ENCODE results near the gene GUCY1A2.

GUCY1A2 gene

GRCh38 chr11:106724293-106724892, 293.9 kb downstream of the GUCY1A2 start:
- no peak for DNase-seq

- no peak for DNase-seq
Observed at GRCh38 chr11:106723071-106723470, 295.2 kb downstream of the GUCY1A2 start.

DNA sequence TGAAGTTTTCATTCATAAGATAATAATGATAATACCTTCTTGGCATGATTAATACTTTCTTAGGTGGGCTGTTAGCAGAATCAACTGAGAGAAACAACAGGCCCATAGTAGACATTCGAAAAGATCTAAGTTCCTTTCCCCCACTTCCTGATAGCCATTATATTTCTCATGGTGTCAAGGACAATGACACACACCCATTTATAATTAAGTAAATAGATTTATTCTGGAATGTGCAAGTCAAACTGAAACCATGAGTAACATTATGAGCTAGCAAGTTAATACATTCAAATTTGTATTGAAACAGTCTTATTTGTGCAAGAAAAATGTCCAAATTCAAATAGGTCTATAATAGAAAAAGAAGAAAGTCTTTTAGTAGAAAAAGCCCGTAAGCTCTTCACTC, 301.1 kb downstream of the GUCY1A2 start:
- DNase-seq, result no peak

DNA sequence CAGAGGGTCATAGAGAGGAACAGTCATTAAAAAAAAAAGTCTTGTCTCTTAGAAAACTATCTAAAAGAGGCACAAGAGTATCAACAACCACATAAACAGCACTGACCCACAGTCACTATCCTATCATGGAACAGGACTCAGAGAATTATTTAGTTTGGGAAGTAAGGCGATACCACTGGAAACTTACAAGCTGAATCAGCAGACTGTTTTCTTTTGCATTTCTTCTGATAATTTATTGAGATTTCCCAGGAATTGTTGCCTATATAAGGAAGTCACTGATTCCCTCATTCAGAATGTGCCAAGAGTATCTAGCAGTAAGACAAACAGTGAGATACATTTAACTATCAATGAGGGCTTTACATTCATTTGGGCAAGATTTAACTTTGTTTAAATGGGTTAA, 304.1 kb downstream of the GUCY1A2 start:
- DNase-seq, result no peak

DNA sequence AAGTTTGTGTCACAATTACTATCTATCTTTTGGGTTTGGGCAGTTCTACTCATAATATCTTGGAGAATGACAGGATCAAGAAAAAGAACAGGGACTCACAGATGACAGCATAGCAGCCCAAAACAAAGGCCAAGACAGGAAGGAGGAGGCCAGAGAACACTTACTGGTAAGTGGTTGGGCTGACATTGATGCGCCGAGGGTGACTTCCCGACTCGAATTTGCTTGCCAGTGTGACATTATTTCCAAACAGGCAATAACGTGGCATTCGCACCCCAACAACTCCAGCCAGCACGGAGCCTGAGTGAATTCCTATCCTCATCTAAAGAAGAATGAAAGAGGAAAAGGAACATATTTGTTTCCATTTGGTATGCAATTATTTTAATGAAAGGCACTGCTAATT, 309.9 kb downstream of the GUCY1A2 start:
- DNase-seq, result no peak

DNA sequence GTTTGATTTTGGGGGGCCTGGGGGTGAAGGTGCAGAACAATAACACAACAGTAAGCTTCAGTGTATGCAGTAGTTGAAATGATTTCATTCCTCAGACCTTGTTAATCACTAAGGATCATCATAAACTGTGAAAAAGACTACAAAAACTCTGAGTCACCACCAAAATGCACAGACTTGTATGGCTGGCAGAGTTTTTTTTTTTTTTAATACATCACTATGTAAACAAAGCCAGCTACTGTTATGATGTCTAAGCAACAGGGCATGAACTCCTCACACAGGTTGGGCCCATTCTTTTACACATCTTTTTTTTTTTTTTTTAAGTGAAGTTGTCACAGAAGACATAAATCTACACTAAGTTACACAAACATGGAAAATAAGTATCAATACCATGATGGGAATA, 311.9 kb downstream of the GUCY1A2 start:
- no peak for DNase-seq

DNA sequence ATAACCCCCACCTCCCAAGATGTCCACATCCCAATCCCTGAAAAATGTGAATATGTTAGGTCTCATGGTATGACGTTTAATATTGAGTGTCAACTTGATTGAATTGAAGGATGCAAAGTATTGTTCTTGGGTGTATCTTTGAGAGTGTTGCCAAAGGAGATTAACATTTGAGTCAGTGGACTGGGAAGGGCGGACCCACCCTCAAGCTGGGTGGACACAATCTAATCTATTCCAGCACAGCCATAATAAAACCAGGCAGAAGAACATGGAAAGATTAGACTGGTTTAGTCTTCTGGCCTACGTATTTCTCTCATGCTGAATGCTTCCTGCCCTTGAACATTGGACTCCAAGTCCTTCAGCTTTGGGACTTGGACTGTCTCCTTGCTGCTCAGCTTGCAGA, 315.5 kb downstream of the GUCY1A2 start:
- no peak for DNase-seq

DNA sequence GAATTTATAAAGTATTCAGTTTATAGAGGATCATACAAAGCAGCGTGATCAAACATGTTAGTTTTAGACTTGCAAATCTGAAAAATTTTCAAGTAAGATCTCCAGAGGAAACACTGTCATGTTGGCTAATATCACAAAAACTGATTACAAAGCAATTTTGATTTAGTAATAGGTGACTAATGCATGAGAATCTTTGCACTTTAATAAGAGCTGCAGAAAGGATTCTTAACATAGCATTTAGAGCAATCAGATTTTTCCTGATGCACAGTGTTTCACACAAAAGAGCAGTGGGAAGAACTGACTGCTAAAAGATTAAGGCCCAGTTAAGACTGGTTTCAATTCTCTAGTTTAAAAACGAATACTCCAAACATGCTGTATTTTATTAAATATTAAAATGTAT, 321.2 kb downstream of the GUCY1A2 start:
- DNase-seq, result no peak

DNA sequence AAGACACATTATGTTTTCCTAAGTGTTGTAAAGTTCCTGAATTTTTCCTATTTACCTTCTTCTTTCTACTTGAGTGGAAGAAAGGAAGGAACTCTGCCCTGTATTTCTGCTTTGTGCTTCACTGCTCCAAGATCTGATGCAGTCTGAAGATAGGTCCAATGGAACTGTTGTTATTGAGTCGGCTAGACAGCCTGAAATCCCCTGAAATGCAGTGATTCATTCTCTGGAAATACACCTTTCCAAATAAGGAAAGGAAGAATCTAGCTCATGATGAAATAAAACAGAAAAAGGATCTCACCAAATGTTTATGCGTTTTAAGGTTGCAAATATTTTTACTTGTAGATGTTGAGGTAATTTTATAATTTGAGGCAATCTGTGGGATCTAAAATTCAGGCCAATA, 322.8 kb downstream of the GUCY1A2 start:
- DNase-seq, result no peak

DNA sequence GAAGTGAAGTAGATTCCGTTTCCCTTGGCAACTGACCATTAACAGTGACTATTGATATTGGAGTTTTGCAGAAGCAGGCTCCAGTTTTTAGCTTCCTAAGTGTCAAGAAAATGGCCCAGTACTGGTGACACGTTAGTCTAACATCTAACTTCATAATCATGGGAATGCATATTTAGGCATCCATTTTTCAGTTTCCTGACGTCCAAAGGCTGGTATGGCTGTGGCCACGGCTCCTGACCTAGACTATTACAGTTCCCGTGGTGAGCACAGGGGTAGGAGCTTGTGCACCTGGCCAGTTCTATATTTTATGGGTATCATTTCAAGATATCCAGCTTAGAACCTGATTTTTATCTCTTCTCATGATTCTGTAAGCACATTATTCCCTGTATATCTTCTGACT, 323.8 kb downstream of the GUCY1A2 start:
- no peak for DNase-seq

DNA sequence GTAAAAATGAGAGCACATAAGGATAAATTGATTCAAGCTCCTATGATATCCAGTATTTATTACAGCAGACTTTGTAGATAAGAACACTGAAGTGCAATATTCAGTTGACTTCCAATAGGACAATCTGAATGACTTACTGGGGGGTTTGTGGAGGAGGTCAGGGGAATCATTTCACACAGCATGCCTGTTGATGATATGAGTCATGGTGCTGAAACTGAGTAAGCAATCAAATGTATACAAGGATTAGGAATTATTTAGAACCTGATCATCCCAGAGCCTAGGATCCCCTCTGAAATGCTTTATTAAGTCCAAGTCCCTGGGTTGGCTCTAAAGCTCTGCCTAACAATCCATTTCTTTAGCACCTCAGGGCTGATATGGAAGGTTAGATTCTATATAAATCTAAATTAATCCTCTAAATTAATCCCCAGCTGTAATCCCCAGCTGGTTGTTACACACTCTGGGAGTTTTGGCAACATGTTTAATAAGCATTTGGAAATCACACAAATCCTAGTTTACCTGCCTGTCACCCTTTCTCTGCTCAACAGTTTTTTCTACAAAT, 326.4 kb downstream of the GUCY1A2 start:
- no peak for DNase-seq

- no peak for DNase-seq
Observed at GRCh38 chr11:106690923-106691322, 327.4 kb downstream of the GUCY1A2 start.

GRCh38 chr11:106684944-106685343, 333.3 kb downstream of the GUCY1A2 start:
- DNase-seq, result no peak

DNA sequence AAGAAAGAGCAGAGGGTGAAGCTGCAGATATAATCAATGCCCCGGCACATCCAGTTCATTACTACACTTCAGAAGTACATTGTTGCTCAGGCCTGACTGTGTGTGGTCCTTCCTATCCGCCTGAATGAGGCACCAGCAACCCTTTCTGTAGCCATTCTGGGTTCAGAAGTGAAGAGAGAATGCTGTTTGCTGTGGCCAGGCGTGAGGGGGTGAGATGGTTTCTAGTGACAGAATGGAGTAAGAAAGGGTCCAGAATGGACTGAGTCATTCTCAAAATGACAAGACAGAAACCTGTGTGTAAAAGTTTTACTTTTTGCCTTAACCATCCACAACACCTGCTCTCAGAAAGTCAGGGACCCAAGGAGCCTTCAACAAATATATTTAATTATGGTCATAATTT, 334.8 kb downstream of the GUCY1A2 start:
- no peak for DNase-seq

DNA sequence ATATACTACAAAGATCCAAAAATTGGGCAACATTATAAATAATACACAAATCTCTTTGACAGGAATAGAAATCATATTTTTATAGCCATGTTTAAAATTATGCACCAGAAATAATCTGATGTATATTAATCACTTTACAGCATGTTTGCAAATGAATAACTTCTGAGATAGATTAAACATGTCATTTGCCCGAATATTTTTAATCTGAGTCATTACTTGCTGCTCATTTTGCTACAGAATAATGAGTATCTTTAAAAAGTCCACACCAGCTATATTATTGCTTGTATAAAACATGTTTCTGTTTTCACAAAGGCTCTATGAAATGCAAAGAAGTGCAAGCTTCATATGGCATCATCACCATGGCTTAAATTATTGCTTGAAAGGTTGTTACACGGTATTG, 336.8 kb downstream of the GUCY1A2 start:
- no peak for DNase-seq

DNA sequence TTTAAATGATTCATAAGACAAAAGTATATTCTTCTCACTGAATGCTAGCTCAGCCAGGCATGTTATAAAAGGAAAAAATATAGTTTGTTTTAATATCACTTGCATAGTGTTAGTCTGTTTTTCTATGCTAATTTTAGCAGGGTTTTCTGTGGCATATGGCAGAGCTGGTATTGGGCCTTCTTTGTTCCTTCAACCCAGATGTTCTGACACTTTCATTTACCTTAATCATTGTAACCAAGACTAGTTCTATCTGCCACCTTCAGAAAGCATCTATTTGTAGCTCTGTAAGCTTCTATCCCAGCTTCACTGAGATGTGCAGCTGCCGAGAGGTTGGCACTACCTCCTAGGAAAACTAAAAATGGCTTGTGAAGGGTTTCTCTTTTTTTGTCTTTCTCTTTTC, 338.7 kb downstream of the GUCY1A2 start:
- no peak for DNase-seq

GRCh38 chr11:106679181-106679580, 339.1 kb downstream of the GUCY1A2 start:
- no peak for DNase-seq

DNA sequence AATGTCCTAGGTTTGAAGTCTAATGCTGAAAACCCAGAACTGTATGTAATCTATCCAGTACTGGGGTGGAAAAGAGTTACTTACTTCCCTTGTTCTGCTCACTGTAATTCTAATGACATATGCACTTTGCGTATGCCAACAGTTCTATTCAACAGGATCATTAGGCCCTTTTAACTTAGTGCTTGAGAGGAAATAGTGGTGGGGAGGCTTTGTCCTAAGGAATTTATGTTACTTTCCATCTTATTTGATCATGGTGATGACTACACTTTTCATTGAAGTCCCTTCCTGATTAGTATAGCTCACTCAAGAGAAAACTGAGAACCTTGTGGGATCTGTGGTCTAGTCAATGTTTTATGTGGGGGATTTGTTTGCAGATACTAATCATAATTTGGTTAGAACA, 348.2 kb downstream of the GUCY1A2 start:
- no peak for DNase-seq

DNA sequence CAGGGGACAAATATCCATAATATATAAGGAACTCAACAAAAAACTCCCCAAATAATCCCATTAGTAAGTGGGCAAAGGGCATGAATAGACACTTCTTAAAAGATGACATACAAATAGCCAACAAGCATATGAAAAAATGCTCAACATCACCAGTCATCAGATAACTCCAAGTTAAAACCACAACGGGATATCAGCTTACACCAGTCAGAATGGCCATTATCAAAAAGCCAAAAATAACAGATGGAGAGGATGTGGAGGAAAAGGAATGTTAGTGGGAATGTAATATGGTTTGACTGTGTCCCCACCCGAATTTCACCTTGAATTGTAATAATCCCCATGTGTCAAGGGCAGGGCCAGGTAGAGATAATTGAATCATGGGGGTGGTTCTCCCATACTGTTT, 350.1 kb downstream of the GUCY1A2 start:
- no peak for DNase-seq

DNA sequence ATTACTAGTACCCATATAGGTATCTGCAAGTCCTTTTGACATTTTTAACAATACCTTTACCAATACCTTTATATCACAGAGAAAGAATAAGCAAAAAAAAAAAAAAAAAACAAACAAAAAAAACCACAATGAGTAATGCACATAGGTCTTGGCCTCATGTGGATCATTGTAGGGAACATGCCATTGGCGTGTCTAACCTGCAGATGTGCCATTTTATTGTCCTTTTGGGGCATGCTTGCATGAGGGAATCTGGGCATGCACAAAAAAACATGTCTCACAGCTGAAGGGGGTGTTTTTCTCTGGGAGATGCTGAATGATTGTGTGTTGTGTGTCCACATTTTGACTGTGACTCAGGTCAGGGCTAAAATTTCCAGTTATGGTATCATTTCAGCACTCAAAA, 361.6 kb downstream of the GUCY1A2 start:
- no peak for DNase-seq

GRCh38 chr11:106644824-106645223, 373.5 kb downstream of the GUCY1A2 start:
- no peak for DNase-seq

- DNase-seq, result no peak
Observed at GRCh38 chr11:106642331-106642730, 375.9 kb downstream of the GUCY1A2 start.

DNA sequence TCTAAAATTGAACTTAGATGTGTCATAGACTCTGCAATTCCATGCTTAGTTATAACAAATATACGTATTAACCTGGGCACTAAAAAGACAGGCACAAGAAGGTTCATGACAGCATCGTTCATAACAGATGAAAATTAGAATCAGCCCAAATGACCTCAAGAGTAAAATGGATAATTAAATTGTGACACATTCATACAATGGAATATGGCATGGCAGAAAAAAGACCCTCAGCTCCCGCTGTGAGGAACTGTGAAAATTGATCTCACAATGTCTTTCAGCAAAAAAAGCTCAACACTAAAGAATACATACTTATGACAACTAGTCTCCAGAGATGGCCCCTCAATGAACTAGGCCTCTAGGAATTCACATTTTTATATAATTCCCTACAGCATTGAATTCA, 386.0 kb downstream of the GUCY1A2 start:
- no peak for DNase-seq

GRCh38 chr11:106627694-106628093, 390.6 kb downstream of the GUCY1A2 start:
- no peak for DNase-seq

DNA sequence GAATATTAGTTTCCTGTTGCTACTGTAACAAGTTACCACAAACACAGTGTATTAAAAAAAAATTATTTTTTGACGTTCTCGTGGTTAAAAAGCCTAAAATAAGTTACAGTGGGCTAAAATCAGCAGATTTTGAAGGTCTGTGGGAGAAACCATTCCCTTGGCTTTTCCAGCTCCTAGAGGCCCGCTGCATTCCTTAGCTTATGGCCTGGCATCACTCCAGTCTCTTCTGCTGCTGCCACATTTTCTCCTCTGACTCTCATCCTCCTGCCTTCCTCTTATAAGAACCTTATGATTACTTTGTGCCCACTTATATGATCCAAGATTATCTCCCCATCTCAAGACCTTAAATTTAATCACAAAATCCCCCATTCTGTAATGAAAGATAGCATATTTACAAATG, 392.7 kb downstream of the GUCY1A2 start:
- no peak for DNase-seq

DNA sequence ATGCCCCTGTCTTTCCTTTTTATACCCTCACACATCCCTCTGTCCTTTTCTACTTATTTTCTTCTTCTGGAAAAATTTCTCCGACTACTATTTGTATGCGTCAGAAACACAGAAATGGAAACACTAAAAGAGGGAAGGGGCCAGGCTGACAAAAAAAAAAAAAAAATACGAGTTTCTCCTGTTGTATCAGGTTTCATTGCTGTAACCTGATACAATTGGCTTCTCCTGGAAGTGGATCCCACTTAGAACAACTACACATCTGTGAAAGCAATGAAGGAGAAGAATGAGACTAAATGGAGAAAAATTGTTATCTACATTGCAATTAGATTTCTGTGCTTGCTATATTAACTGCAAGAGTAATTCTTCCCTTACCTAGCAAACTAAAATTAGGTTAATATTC, 393.9 kb downstream of the GUCY1A2 start:
- DNase-seq, result no peak
